ENCODE data around the gene KIF24. TPM values are rescaled to one million over a fixed set of nuclear protein-coding genes. Genes with fewer than 3 reads are reported as not detected.
A peak's percentile ranks its signal among the peaks of the same experiment; 100 is the strongest.
"Not testable (repeated sequence)": the region's sequence is repeated elsewhere in the genome, so short reads cannot be mapped to it uniquely, and the experiment has no call there.

KIF24 gene
- total RNA-seq, 2 experiments from 2014 or later = 8.4 to 8.6 TPM

DNA sequence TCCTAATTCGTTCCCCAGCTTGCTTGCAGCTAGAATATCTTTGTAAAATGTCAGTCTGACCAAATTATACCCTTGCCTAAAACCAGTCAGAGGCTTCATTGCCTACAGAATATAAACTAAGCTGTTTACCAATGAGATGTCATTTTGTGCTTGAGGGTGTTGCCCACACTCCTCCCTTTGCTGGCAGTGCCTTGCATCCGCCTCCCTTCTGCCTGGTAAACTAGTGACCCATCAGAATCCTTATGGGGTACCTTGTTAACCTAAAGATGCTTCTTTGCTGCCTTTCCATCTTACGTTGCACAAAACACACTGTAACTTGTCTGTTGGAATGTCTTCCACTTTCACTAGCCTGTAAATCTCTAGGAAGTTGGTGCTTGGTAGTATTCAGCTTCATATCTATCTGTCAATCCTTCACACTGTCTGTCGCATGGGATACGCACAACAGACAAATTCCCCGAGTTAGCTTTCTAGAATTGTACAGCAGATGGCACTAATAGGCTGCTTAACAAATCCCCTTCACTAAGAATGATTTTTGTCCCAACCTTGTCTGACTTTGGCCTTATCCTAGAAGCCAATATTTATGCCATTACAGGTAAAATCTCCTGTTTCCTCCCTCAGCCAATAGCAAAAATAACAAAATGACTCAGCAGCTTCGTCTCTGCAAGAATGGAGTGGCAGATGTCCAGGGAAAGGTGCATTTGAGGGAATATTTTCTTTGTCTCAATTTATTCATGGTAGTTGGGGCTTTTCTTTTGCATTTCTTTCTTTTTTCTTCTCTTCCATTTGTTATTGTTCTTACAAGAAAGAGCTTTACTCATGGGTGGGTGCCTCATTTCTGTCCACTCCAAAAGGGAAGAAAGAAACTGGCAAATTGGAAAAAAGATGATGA, 3.3 kb upstream of the KIF24 start:
- Mint-ChIP-seq H3K4me3 (no peak overlapping the region), H3K4me1 (peaks cover 38% of the 10 kb centered on the region), H3K27me3 (no peaks in the 10 kb centered on the region), H3K27ac (no peak overlapping the region), H3K36me3 (ENCODE audit: low read depth) (peaks cover 3% of the 10 kb centered on the region), H3K9me3 (no peaks in the 10 kb centered on the region)
- no peak for DNase-seq
- ChIA-PET POLR2A (interaction anchor here (1.0 kb wide), 1 partner anchor 43 kb away, joined by 3 read pairs; no protein-coding TSS in a partner anchor), CTCF (interaction anchor here (1.0 to 6.9 kb wide), 2 partner anchors 9 to 45 kb away, joined by 5 to 109 read pairs; partner anchors contain the start of gene MYORG)

DNA sequence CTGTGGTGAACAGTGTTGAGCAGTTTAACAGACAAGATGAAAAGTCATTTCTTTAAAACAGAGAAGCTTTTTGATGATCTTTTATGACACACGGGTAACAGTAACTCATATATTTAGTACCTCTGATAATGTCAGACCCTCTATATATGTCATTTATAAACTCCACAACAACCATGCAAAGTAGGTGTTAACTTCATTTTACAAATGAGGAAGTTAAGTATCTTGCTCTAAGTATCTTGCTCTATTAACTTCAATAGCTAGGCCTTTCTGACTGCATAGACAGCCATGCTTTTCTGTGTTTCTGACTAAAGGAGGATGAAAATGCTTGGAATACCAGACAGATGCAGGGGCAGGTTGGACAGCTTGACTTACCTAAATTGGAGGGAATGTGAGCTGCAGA, 2.1 kb upstream of the KIF24 start:
- no peak overlapping the region for H3K27ac Mint-ChIP-seq
- CTCF ChIA-PET = interaction anchor here (0.9 to 6.9 kb wide), 4 partner anchors 10 to 79 kb away, joined by 3 to 109 read pairs (median 4); partner anchors contain the start of gene MYORG
- H3K9me3 Mint-ChIP-seq = no peaks in the 10 kb centered on the region
- H3K4me3 Mint-ChIP-seq = no peak overlapping the region
- DNase-seq = no peak
- H3K4me1 Mint-ChIP-seq = peaks cover 46% of the 10 kb centered on the region
- POLR2A ChIA-PET = interaction anchor here (1.4 to 1.9 kb wide), 2 partner anchors 46 to 283 kb away, joined by 7 to 13 read pairs; partner anchors contain the start of genes MYORG and UBAP2
- H3K27me3 Mint-ChIP-seq = no peaks in the 10 kb centered on the region
- H3K36me3 Mint-ChIP-seq (ENCODE audit: low read depth) = peaks cover 3% of the 10 kb centered on the region

DNA sequence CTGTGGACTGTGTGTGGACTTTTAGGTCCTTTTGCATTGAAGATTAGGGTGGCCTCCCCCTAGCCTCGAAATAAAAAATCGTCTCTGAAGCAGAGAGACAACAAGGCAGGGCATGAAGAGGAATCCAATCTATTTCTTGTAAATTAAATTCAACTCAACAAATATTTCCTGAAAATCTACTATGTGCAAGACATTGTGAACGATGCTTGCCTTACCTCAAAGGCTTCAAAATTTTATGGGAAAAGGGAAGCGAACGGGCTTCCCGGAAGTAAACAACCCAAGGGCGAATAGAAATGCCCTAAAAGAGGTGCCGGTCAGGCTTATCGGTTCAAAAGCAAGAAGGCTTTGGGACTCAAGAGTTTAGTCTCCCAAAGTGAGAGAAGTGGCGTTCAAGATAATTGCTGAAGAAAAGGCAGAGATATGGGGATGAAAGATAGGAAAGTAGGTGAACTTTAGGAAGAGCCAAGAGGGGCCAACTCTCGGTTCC, 525 bp downstream of the KIF24 start:
- no peak for DNase-seq
- Mint-ChIP-seq H3K4me1 (peaks cover 46% of the 10 kb centered on the region), H3K4me3 (peak overlapping the region; percentile 87), H3K36me3 (ENCODE audit: low read depth) (peaks cover 3% of the 10 kb centered on the region), H3K27ac (peak overlapping the region; percentile 93), H3K27me3 (no peaks in the 10 kb centered on the region), H3K9me3 (no peaks in the 10 kb centered on the region)
- ChIA-PET POLR2A (interaction anchor here (0.7 to 1.9 kb wide), 4 partner anchors 11 to 280 kb away, joined by 3 to 6 read pairs (median 4); partner anchors contain the start of genes MYORG and UBAP2), CTCF (interaction anchor here (1.3 to 1.7 kb wide), 3 partner anchors 19 to 49 kb away, joined by 3 to 10 read pairs (median 3); partner anchors contain the start of gene MYORG)

DNA sequence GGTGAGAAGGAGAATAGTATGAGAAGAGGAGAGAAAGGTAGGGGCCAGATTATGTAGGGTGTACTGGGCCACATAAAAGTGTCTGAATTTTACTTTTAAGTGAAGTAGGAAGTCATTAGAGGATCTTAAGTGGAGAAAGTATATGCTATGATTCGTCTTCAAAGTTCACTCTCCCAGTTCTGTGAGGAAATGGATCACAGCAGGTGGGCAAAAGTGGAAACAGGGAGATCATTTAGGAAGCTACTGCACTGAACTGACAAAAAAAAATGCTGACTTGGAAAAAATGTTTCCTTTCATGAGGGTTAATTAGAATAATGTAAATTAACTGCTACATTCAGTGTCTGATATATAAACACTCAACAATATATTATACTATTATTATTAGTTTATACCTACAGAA, 2.4 kb downstream of the KIF24 start:
- no peak overlapping the region for H3K27ac Mint-ChIP-seq
- H3K4me3 Mint-ChIP-seq = no peak overlapping the region
- CTCF ChIA-PET = no interaction called here
- DNase-seq = no peak
- no peaks in the 10 kb centered on the region for H3K27me3 Mint-ChIP-seq
- peaks cover 36% of the 10 kb centered on the region for H3K4me1 Mint-ChIP-seq
- H3K36me3 Mint-ChIP-seq (ENCODE audit: low read depth) = peaks cover 3% of the 10 kb centered on the region
- POLR2A ChIA-PET = no interaction called here
- no peaks in the 10 kb centered on the region for H3K9me3 Mint-ChIP-seq

DNA sequence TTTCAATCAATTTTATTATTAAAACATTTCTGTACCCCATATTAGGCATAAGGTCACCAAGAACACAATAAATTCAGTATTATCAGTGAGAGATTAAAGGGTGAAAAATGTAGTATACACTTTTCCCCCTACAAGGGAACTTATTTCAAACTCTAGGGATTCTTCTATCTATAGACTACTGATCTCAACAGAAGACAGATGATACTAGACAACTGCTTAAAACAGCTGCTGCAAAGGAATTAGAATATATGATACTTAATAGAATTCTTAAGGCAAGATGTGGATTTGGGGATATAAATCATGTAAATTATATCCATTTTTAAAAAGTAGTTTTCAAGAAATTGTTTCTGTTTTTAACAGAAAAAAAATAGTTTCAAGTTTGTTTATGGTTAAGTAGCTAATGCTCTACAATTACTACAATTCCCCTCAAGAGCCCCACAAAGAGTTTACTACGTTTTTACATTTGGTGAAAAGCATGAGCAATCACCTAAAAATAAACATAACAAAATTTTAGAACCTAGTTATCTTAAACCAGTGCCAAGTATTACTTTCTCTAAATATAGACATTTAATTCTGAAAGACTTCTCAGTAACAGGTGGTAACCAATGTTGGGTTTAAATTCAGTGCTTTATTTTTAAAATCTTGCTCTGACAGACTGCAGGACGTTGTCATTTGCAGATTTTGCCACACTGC, 6.0 kb downstream of the KIF24 start:
- Mint-ChIP-seq H3K27me3 (no peaks in the 10 kb centered on the region), H3K36me3 (ENCODE audit: low read depth) (no peaks in the 10 kb centered on the region), H3K4me3 (no peak overlapping the region), H3K4me1 (peaks cover 23% of the 10 kb centered on the region), H3K9me3 (no peaks in the 10 kb centered on the region), H3K27ac (no peak overlapping the region)
- DNase-seq = no peak
- ChIA-PET POLR2A (no interaction called here), CTCF (no interaction called here)

DNA sequence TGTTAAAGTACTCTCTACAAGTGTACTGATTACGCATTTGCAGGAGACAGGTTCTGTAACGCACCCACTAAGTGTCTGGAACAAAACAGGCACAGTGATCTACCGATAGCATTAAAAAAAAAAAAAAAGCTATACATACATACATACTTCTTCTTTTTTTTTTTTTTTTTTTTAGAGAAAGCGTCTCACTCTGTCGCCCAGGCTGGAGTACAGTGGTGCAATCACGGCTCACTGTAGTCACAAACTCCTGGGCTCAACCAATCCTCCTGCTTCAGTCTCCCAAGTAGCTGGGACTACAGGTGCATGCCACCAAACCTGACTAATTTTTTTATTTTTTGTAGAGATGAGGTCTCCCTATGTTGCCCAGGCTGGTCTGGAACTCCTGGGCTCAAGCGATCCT, 7.6 kb downstream of the KIF24 start:
- H3K27me3 Mint-ChIP-seq = no peaks in the 10 kb centered on the region
- H3K4me1 Mint-ChIP-seq = peaks cover 11% of the 10 kb centered on the region
- no peak overlapping the region for H3K27ac Mint-ChIP-seq
- H3K9me3 Mint-ChIP-seq = no peaks in the 10 kb centered on the region
- POLR2A ChIA-PET = no interaction called here
- H3K4me3 Mint-ChIP-seq = no peak overlapping the region
- DNase-seq = no peak
- H3K36me3 Mint-ChIP-seq (ENCODE audit: low read depth) = no peaks in the 10 kb centered on the region
- CTCF ChIA-PET = interaction anchor here (0.6 to 1.0 kb wide), 2 partner anchors 151 to 697 kb away, joined by 3 to 4 read pairs; no protein-coding TSS in a partner anchor

DNA sequence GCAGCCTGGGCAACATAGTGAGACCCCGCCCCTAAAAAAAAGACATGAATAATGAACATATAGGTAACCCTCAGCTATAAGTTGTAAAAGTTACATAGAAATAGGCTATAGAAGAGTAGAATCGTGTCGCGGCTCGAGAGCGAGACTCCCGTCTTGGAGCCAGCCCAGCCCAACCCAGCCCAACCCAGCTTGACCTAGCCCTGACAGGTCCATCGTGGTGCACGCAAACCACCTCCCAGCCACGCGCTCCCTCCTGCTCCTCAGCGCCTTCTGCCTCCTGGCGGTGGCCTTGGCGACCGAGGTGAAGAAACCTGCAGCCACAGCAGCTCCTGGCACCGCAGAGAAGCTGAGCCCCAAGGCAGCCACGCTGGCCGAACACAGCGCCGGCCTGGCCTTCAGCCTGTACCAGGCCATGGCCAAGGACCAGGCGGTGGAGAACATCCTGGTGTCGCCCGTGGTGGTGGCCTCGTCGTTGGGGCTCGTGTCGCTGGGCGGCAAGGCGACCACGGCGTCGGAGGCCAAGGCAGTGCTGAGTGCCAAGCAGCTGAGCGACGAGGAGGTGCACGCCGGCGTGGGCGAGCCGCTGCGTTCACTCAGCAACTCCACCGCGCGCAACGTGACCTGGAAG, 10.8 kb downstream of the KIF24 start:
- no peaks in the 10 kb centered on the region for H3K9me3 Mint-ChIP-seq
- H3K27me3 Mint-ChIP-seq = no peaks in the 10 kb centered on the region
- no peak for DNase-seq
- CTCF ChIA-PET = interaction anchor here (0.5 to 1.1 kb wide), 2 partner anchors 475 to 504 kb away, joined by 3 read pairs; no protein-coding TSS in a partner anchor
- H3K27ac Mint-ChIP-seq = no peak overlapping the region
- POLR2A ChIA-PET = interaction anchor here (0.9 kb wide), 1 partner anchor 10 kb away, joined by 3 read pairs; no protein-coding TSS in a partner anchor
- no peaks in the 10 kb centered on the region for H3K36me3 Mint-ChIP-seq (ENCODE audit: low read depth)
- H3K4me1 Mint-ChIP-seq = peaks cover 2% of the 10 kb centered on the region
- no peak overlapping the region for H3K4me3 Mint-ChIP-seq

DNA sequence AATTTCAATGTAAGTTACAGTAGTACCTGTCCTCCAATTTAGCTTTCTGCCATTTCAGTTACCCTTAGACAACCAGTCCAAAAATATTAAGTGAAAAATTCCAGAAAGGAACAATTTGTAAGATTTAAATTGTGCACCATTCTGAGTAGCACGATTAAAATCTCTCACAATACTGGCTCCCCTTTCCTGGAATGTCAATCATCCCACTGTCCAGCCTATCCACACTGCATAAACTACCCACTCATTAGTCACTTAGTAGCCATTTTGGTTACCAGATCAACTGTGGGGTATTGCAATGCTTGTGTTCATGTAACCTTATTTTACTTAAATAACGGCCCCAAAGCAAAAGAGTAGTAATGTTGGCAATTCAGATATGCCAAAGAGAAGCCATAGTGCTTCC, 11.6 kb downstream of the KIF24 start:
- ChIA-PET CTCF (interaction anchor here (0.5 to 1.1 kb wide), 2 partner anchors 474 to 503 kb away, joined by 3 read pairs; no protein-coding TSS in a partner anchor), POLR2A (interaction anchor here (0.9 kb wide), 1 partner anchor 11 kb away, joined by 3 read pairs; no protein-coding TSS in a partner anchor)
- no peak overlapping the region for H3K4me3 Mint-ChIP-seq
- H3K27ac Mint-ChIP-seq = no peak overlapping the region
- no peak for DNase-seq
- no peaks in the 10 kb centered on the region for H3K36me3 Mint-ChIP-seq (ENCODE audit: low read depth)
- peaks cover 2% of the 10 kb centered on the region for H3K4me1 Mint-ChIP-seq
- H3K9me3 Mint-ChIP-seq = no peaks in the 10 kb centered on the region
- no peaks in the 10 kb centered on the region for H3K27me3 Mint-ChIP-seq

DNA sequence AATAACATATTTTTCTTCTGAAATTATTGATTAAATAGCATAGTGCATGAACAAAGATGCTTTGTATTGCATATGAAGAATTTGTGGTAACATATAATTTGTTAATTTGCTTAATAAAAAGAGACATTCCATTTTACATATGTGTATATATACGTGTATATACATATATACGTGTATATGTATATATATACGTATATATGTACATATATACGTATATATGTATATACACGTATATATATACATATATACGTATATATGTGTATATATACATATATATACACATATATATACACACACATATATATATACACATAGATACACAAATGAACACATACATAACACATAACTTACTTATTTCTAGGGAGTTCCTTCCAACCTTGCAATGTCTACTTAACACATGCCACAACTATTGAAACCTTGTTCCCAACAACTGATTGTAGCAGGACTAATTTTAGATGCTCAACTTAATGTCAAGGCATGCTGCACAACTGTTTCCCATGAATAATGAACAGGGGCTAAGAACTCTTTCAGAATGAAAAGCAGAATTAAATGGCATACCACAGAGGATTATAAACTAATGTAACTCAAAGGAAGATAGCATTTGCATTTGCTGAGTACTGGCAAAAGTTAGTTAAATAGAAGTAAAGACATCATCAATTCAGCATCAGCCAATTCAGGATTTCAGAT, 17.4 kb downstream of the KIF24 start:
- POLR2A ChIA-PET = no interaction called here
- no peak for DNase-seq
- no peaks in the 10 kb centered on the region for H3K9me3 Mint-ChIP-seq
- CTCF ChIA-PET = no interaction called here
- H3K4me3 Mint-ChIP-seq = no peak overlapping the region
- peaks cover 4% of the 10 kb centered on the region for H3K36me3 Mint-ChIP-seq (ENCODE audit: low read depth)
- no peaks in the 10 kb centered on the region for H3K27me3 Mint-ChIP-seq
- H3K27ac Mint-ChIP-seq = no peak overlapping the region
- no peaks in the 10 kb centered on the region for H3K4me1 Mint-ChIP-seq

DNA sequence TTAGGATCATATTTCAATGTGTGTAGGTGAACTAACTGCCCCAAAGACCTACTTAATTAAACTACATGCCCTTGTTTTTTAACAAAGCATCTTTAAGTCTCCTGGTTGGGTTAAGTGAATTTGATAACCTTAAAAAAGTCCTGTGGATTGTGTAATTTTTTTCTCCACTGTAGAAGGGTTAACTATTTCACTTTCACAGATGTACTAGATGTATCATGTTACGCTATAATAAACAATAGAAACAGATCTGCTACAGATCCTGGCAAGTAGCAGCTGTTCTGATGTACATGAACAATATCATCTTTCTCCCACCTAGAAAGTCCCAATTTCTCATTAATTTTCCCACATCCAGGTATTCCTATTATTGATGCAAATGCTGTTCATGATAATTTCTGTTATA, 18.9 kb downstream of the KIF24 start:
- Mint-ChIP-seq H3K27ac (no peak overlapping the region), H3K36me3 (ENCODE audit: low read depth) (peaks cover 6% of the 10 kb centered on the region), H3K9me3 (no peaks in the 10 kb centered on the region), H3K4me3 (no peak overlapping the region), H3K4me1 (no peaks in the 10 kb centered on the region), H3K27me3 (no peaks in the 10 kb centered on the region)
- CTCF ChIA-PET = no interaction called here
- POLR2A ChIA-PET = no interaction called here
- no peak for DNase-seq

DNA sequence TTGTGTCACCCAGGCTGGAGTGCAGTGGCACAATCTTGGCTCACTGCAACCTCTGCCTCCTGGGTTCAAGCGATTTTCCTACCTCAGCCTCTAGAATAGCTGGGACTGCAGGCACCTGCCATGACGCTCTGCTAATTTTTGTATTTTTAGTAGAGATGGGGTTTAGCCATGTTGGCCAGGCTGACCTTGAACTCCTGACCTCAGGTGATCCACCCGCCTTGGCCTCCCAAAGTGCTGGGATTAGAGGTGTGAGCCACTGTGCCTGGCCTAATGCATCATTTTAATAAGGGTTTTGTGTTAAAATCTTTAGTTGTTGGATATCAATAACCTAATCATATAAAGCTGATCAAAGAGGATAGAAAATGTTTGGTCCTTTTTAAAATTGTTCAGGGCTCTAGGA, 20.8 kb downstream of the KIF24 start:
- H3K27ac Mint-ChIP-seq; H3K4me3 Mint-ChIP-seq; H3K4me1 Mint-ChIP-seq; CTCF ChIA-PET; DNase-seq; POLR2A ChIA-PET; H3K36me3 Mint-ChIP-seq (ENCODE audit: low read depth); H3K9me3 Mint-ChIP-seq; H3K27me3 Mint-ChIP-seq: not testable (repeated sequence)

DNA sequence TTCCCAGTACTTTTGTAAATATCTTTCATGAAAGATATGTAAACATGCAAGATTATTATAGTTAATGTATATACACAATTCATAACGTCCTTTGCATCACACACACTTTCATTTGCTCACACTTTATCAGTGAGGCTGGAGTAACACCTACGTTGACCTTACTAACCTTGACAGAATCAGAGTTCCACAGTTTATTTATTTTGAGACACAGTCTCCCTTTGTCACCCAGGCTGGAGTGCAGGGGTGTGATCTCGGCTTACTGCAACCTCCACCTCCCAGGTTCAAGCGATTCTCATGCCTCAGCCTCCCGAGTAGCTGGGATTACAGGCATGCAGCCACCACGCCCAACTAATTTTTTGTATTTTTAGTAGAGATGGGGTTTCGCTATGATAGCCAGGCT, 28.0 kb downstream of the KIF24 start:
- CTCF ChIA-PET = interaction anchor here (0.7 kb wide), 1 partner anchor 577 kb away, joined by 3 read pairs; no protein-coding TSS in a partner anchor
- H3K4me3 Mint-ChIP-seq; H3K27me3 Mint-ChIP-seq; H3K4me1 Mint-ChIP-seq; H3K36me3 Mint-ChIP-seq (ENCODE audit: low read depth); H3K9me3 Mint-ChIP-seq; DNase-seq; H3K27ac Mint-ChIP-seq; POLR2A ChIA-PET: not testable (repeated sequence)

All from activated CD4-positive, alpha-beta memory T cell treated with anti-CD3 and anti-CD28 coated beads, Interleukin-2, amount 10 ng/mL, durations not matched to agents 7 days and 5 days (primary cell).